ENCODE results near the gene MEMO1.

GRCh38 chr2:31919499-31919898 lies 91.3 kb downstream of the MEMO1 start:
- TF ChIP-seq CTCF (conservative IDR thresholded peaks at IDR 0.05; ENCODE audit: low read depth, low read length) (no peak), EZH2phosphoT487 (IDR thresholded peaks at IDR 0.05; ENCODE audit: borderline replicate concordance, low read length) (no peak), EZH2 (IDR thresholded peaks at IDR 0.05; ENCODE audit: low read length, unreplicated experiment) (no peak)

Data from PC-3 (cell line).